ENCODE measurements around the gene DACT2. TPM values are rescaled to one million over a fixed set of nuclear protein-coding genes. Genes with fewer than 3 reads are reported as not detected.

DACT2 gene
- total RNA-seq, 1 experiment from 2014 or later = not detected

DNA sequence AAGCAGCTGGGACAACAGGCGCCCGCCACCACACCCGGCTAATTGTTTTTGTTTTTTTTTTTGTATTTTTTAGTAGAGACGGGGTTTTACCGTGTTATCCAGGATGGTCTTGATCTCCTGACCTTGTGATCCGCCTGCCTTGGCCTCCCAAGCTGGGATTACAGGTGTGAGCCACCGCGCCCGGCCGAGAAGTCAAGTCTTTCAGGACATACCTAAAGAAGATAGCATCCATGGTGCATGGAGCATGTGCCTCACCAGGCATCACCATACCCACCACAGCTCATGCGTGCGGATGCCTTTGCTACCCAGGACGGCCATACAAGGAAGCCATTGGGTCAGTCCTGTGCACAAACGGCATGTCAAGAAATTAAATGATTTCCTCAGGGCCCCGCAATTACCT lies 60.8 kb downstream of the DACT2 start:
- no peaks in the 10 kb centered on the region for H3K9me3 ChIP-seq (ENCODE audit: control insufficient read depth in 1 of 2, insufficient read depth in 1 of 2, low read depth in 1 of 2, low read length in 2 of 2)
- no peaks in the 10 kb centered on the region for H3K4me1 ChIP-seq (ENCODE audit: control insufficient read depth in 1 of 2, insufficient read depth in 2 of 2, low read length in 2 of 2)
- BruUV-seq (replicated peaks) = no TSS peak
- no peak overlapping the region for H3K27ac ChIP-seq (ENCODE audit: low read depth, low read length)
- H3K9ac ChIP-seq (ENCODE audit: low read length) = no peak overlapping the region
- TF ChIP-seq, protein P1, sequence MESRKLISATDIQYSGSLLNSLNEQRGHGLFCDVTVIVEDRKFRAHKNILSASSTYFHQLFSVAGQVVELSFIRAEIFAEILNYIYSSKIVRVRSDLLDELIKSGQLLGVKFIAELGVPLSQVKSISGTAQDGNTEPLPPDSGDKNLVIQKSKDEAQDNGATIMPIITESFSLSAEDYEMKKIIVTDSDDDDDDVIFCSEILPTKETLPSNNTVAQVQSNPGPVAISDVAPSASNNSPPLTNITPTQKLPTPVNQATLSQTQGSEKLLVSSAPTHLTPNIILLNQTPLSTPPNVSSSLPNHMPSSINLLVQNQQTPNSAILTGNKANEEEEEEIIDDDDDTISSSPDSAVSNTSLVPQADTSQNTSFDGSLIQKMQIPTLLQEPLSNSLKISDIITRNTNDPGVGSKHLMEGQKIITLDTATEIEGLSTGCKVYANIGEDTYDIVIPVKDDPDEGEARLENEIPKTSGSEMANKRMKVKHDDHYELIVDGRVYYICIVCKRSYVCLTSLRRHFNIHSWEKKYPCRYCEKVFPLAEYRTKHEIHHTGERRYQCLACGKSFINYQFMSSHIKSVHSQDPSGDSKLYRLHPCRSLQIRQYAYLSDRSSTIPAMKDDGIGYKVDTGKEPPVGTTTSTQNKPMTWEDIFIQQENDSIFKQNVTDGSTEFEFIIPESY (IDR thresholded peaks at IDR 0.05; ENCODE audit: extremely low read depth, insufficient replicate concordance, low read length) = no peak
- TF ChIP-seq SRF (IDR thresholded peaks at IDR 0.05; ENCODE audit: low read depth) (no peak), SIN3A (IDR thresholded peaks at IDR 0.05; ENCODE audit: low read depth) (no peak), ELF1 (IDR thresholded peaks at IDR 0.05; ENCODE audit: borderline replicate concordance, low read depth) (no peak), JUND (IDR thresholded peaks at IDR 0.05) (no peak), EZH2 (IDR thresholded peaks at IDR 0.05) (no peak), FOSL1 (IDR thresholded peaks at IDR 0.05; ENCODE audit: low read depth) (no peak), ZNF274 (IDR thresholded peaks at IDR 0.05; ENCODE audit: low read depth, low read length) (no peak), POLR2AphosphoS5 (IDR thresholded peaks at IDR 0.05; ENCODE audit: low read depth, low read length) (no peak), EZH2phosphoT487 (IDR thresholded peaks at IDR 0.05; ENCODE audit: borderline replicate concordance) (no peak), YY1 (IDR thresholded peaks at IDR 0.05; ENCODE audit: extremely low read depth, insufficient replicate concordance, low read depth, low read length) (no peak), TCF7L2 (IDR thresholded peaks at IDR 0.05; ENCODE audit: borderline replicate concordance, extremely low read depth, insufficient read depth, insufficient read length) (no peak)
- TF ChIP-seq, protein P2, sequence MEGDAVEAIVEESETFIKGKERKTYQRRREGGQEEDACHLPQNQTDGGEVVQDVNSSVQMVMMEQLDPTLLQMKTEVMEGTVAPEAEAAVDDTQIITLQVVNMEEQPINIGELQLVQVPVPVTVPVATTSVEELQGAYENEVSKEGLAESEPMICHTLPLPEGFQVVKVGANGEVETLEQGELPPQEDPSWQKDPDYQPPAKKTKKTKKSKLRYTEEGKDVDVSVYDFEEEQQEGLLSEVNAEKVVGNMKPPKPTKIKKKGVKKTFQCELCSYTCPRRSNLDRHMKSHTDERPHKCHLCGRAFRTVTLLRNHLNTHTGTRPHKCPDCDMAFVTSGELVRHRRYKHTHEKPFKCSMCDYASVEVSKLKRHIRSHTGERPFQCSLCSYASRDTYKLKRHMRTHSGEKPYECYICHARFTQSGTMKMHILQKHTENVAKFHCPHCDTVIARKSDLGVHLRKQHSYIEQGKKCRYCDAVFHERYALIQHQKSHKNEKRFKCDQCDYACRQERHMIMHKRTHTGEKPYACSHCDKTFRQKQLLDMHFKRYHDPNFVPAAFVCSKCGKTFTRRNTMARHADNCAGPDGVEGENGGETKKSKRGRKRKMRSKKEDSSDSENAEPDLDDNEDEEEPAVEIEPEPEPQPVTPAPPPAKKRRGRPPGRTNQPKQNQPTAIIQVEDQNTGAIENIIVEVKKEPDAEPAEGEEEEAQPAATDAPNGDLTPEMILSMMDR (IDR thresholded peaks at IDR 0.05 in 2 of 3, conservative IDR thresholded peaks at IDR 0.05 in 1 of 3; ENCODE audit: borderline replicate concordance in 1 of 3, insufficient read depth in 1 of 3, low read depth in 2 of 3, low read length in 2 of 3) = no peak
- TF ChIP-seq, protein P3, sequence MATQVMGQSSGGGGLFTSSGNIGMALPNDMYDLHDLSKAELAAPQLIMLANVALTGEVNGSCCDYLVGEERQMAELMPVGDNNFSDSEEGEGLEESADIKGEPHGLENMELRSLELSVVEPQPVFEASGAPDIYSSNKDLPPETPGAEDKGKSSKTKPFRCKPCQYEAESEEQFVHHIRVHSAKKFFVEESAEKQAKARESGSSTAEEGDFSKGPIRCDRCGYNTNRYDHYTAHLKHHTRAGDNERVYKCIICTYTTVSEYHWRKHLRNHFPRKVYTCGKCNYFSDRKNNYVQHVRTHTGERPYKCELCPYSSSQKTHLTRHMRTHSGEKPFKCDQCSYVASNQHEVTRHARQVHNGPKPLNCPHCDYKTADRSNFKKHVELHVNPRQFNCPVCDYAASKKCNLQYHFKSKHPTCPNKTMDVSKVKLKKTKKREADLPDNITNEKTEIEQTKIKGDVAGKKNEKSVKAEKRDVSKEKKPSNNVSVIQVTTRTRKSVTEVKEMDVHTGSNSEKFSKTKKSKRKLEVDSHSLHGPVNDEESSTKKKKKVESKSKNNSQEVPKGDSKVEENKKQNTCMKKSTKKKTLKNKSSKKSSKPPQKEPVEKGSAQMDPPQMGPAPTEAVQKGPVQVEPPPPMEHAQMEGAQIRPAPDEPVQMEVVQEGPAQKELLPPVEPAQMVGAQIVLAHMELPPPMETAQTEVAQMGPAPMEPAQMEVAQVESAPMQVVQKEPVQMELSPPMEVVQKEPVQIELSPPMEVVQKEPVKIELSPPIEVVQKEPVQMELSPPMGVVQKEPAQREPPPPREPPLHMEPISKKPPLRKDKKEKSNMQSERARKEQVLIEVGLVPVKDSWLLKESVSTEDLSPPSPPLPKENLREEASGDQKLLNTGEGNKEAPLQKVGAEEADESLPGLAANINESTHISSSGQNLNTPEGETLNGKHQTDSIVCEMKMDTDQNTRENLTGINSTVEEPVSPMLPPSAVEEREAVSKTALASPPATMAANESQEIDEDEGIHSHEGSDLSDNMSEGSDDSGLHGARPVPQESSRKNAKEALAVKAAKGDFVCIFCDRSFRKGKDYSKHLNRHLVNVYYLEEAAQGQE (IDR thresholded peaks at IDR 0.05; ENCODE audit: low read depth) = no peak
- TF ChIP-seq, protein P4, sequence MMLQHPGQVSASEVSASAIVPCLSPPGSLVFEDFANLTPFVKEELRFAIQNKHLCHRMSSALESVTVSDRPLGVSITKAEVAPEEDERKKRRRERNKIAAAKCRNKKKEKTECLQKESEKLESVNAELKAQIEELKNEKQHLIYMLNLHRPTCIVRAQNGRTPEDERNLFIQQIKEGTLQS (IDR thresholded peaks at IDR 0.05) = no peak
- intact Hi-C loops (cut with micrococcal nuclease) = no loop called here
- H3K4me3 ChIP-seq (replicated peaks in 1 of 2; ENCODE audit: low read depth in 1 of 2, low read length in 2 of 2) = no peak overlapping the region
- ChIA-PET RAD21 (ENCODE audit: low non-redundant PET in 1 of 2, low total read pairs in 2 of 2, uncharacterized antibody in 2 of 2, unreplicated experiment in 2 of 2) (no interaction called here), POLR2A (no interaction called here), CTCF (no interaction called here)
- no peaks in the 10 kb centered on the region for H4K20me1 ChIP-seq (ENCODE audit: insufficient read depth)
- DNase-seq (ENCODE audit: low read depth, low spot score) (no peak), ATAC-seq (no peak)
- H3K27me3 ChIP-seq (ENCODE audit: insufficient read depth, low read length) = peaks cover 7% of the 10 kb centered on the region; the same call in 1 of the 2 replicates
- H3K36me3 ChIP-seq (ENCODE audit: control insufficient read depth in 1 of 2, insufficient read depth in 2 of 2, low read length in 2 of 2) = no peaks in the 10 kb centered on the region
- H2AFZ ChIP-seq (ENCODE audit: low read depth, low read length, poor library complexity, severe bottlenecking) = no peak overlapping the region
- no peak overlapping the region for H3K4me2 ChIP-seq (ENCODE audit: low read length)
- H3K79me2 ChIP-seq (ENCODE audit: insufficient read depth, low read length) = no peaks in the 10 kb centered on the region
- H3K9me2 ChIP-seq (ENCODE audit: insufficient read depth) = no peaks in the 10 kb centered on the region

Data from HCT116 (cell line).